ENCODE data around the gene UBASH3B.

Gene UBASH3B

GRCh38 chr11:122799406-122800105 is 144.0 kb downstream of the UBASH3B start:
- Histone ChIP-seq H3K36me3 (ENCODE audit: insufficient read depth, low read length) (no peaks in the 10 kb centered on the region), H3K4me3 (ENCODE audit: low read depth in 1 of 2, low read length in 2 of 2) (no peak overlapping the region), H3K27ac (ENCODE audit: low read depth, low read length) (no peak overlapping the region), H3K27me3 (ENCODE audit: control insufficient read depth in 1 of 2, insufficient read depth in 2 of 2, low read length in 2 of 2) (no peaks in the 10 kb centered on the region), H3K9ac (ENCODE audit: low read length) (no peak overlapping the region), H3K4me1 (ENCODE audit: insufficient read depth, low read length) (no peaks in the 10 kb centered on the region), H3K9me3 (ENCODE audit: low read length) (no peaks in the 10 kb centered on the region)

- Histone ChIP-seq H3K4me3 (ENCODE audit: low read depth in 1 of 2, low read length in 2 of 2) (no peak overlapping the region), H3K9me3 (ENCODE audit: low read length) (no peaks in the 10 kb centered on the region), H3K36me3 (ENCODE audit: insufficient read depth, low read length) (no peaks in the 10 kb centered on the region), H3K27ac (ENCODE audit: low read depth, low read length) (no peak overlapping the region), H3K4me1 (ENCODE audit: insufficient read depth, low read length) (no peaks in the 10 kb centered on the region), H3K27me3 (ENCODE audit: control insufficient read depth in 1 of 2, insufficient read depth in 2 of 2, low read length in 2 of 2) (no peaks in the 10 kb centered on the region), H3K9ac (ENCODE audit: low read length) (no peak overlapping the region)
Observed at GRCh38 chr11:122802876-122803275, 147.4 kb downstream of the UBASH3B start.

GRCh38 chr11:122803306-122803705 is 147.8 kb downstream of the UBASH3B start:
- H3K4me1 ChIP-seq (ENCODE audit: insufficient read depth, low read length), result no peaks in the 10 kb centered on the region

GRCh38 chr11:122803716-122804115 is 148.2 kb downstream of the UBASH3B start:
- Histone ChIP-seq H3K27me3 (ENCODE audit: control insufficient read depth in 1 of 2, insufficient read depth in 2 of 2, low read length in 2 of 2) (no peaks in the 10 kb centered on the region), H3K27ac (ENCODE audit: low read depth, low read length) (no peak overlapping the region), H3K9ac (ENCODE audit: low read length) (no peak overlapping the region), H3K4me1 (ENCODE audit: insufficient read depth, low read length) (no peaks in the 10 kb centered on the region), H3K36me3 (ENCODE audit: insufficient read depth, low read length) (no peaks in the 10 kb centered on the region), H3K9me3 (ENCODE audit: low read length) (no peaks in the 10 kb centered on the region), H3K4me3 (ENCODE audit: low read depth in 1 of 2, low read length in 2 of 2) (no peak overlapping the region)

More at GRCh38 chr11:122803306-122803705, 147.8 kb downstream of the UBASH3B start:
- H3K27ac ChIP-seq (ENCODE audit: low read depth, low read length), result no peak overlapping the region
- no peaks in the 10 kb centered on the region for H3K36me3 ChIP-seq (ENCODE audit: insufficient read depth, low read length)
- H3K9me3 ChIP-seq (ENCODE audit: low read length), result no peaks in the 10 kb centered on the region
- no peaks in the 10 kb centered on the region for H3K27me3 ChIP-seq (ENCODE audit: control insufficient read depth in 1 of 2, insufficient read depth in 2 of 2, low read length in 2 of 2)
- no peak overlapping the region for H3K4me3 ChIP-seq (ENCODE audit: low read depth in 1 of 2, low read length in 2 of 2)
- no peak overlapping the region for H3K9ac ChIP-seq (ENCODE audit: low read length)

- Histone ChIP-seq H3K4me1 (ENCODE audit: insufficient read depth, low read length) (no peaks in the 10 kb centered on the region), H3K36me3 (ENCODE audit: insufficient read depth, low read length) (no peaks in the 10 kb centered on the region), H3K27ac (ENCODE audit: low read depth, low read length) (no peak overlapping the region)
Observed at GRCh38 chr11:122804161-122804560, 148.6 kb downstream of the UBASH3B start.

GRCh38 chr11:122804796-122805195 is 149.3 kb downstream of the UBASH3B start:
- H3K27me3 ChIP-seq (ENCODE audit: control insufficient read depth in 1 of 2, insufficient read depth in 2 of 2, low read length in 2 of 2), result no peaks in the 10 kb centered on the region
- no peaks in the 10 kb centered on the region for H3K36me3 ChIP-seq (ENCODE audit: insufficient read depth, low read length)
- H3K4me1 ChIP-seq (ENCODE audit: insufficient read depth, low read length), result no peaks in the 10 kb centered on the region
- no peak overlapping the region for H3K4me3 ChIP-seq (ENCODE audit: low read depth in 1 of 2, low read length in 2 of 2)
- H3K27ac ChIP-seq (ENCODE audit: low read depth, low read length), result no peak overlapping the region
- H3K9me3 ChIP-seq (ENCODE audit: low read length), result no peaks in the 10 kb centered on the region
- H3K9ac ChIP-seq (ENCODE audit: low read length), result no peak overlapping the region

More at GRCh38 chr11:122804161-122804560, 148.6 kb downstream of the UBASH3B start:
- no peak overlapping the region for H3K9ac ChIP-seq (ENCODE audit: low read length)
- H3K9me3 ChIP-seq (ENCODE audit: low read length), result no peaks in the 10 kb centered on the region
- no peak overlapping the region for H3K4me3 ChIP-seq (ENCODE audit: low read depth in 1 of 2, low read length in 2 of 2)
- H3K27me3 ChIP-seq (ENCODE audit: control insufficient read depth in 1 of 2, insufficient read depth in 2 of 2, low read length in 2 of 2), result no peaks in the 10 kb centered on the region

GRCh38 chr11:122807731-122808477 is 152.4 kb downstream of the UBASH3B start:
- no peaks in the 10 kb centered on the region for H3K27me3 ChIP-seq (ENCODE audit: control insufficient read depth in 1 of 2, insufficient read depth in 2 of 2, low read length in 2 of 2)
- H3K4me1 ChIP-seq (ENCODE audit: insufficient read depth, low read length), result no peaks in the 10 kb centered on the region
- no peaks in the 10 kb centered on the region for H3K36me3 ChIP-seq (ENCODE audit: insufficient read depth, low read length)
- H3K9me3 ChIP-seq (ENCODE audit: low read length), result no peaks in the 10 kb centered on the region
- H3K9ac ChIP-seq (ENCODE audit: low read length), result no peak overlapping the region
- H3K27ac ChIP-seq (ENCODE audit: low read depth, low read length), result no peak overlapping the region
- H3K4me3 ChIP-seq (ENCODE audit: low read depth in 1 of 2, low read length in 2 of 2), result no peak overlapping the region

GRCh38 chr11:122808478-122808869 is 153.0 kb downstream of the UBASH3B start:
- Histone ChIP-seq H3K4me1 (ENCODE audit: insufficient read depth, low read length) (no peaks in the 10 kb centered on the region), H3K36me3 (ENCODE audit: insufficient read depth, low read length) (no peaks in the 10 kb centered on the region), H3K4me3 (ENCODE audit: low read depth in 1 of 2, low read length in 2 of 2) (no peak overlapping the region), H3K27ac (ENCODE audit: low read depth, low read length) (no peak overlapping the region), H3K9me3 (ENCODE audit: low read length) (no peaks in the 10 kb centered on the region), H3K9ac (ENCODE audit: low read length) (no peak overlapping the region), H3K27me3 (ENCODE audit: control insufficient read depth in 1 of 2, insufficient read depth in 2 of 2, low read length in 2 of 2) (no peaks in the 10 kb centered on the region)

GRCh38 chr11:122809866-122810265 is 154.3 kb downstream of the UBASH3B start:
- Histone ChIP-seq H3K9ac (ENCODE audit: low read length) (no peak overlapping the region), H3K4me3 (ENCODE audit: low read depth in 1 of 2, low read length in 2 of 2) (no peak overlapping the region), H3K27ac (ENCODE audit: low read depth, low read length) (no peak overlapping the region)

GRCh38 chr11:122811721-122812120 is 156.2 kb downstream of the UBASH3B start:
- no peaks in the 10 kb centered on the region for H3K27me3 ChIP-seq (ENCODE audit: control insufficient read depth in 1 of 2, insufficient read depth in 2 of 2, low read length in 2 of 2)
- H3K36me3 ChIP-seq (ENCODE audit: insufficient read depth, low read length), result no peaks in the 10 kb centered on the region
- no peak overlapping the region for H3K4me3 ChIP-seq (ENCODE audit: low read depth in 1 of 2, low read length in 2 of 2)
- no peaks in the 10 kb centered on the region for H3K4me1 ChIP-seq (ENCODE audit: insufficient read depth, low read length)
- H3K9ac ChIP-seq (ENCODE audit: low read length), result no peak overlapping the region
- H3K27ac ChIP-seq (ENCODE audit: low read depth, low read length), result no peak overlapping the region
- no peaks in the 10 kb centered on the region for H3K9me3 ChIP-seq (ENCODE audit: low read length)

More at GRCh38 chr11:122809866-122810265, 154.3 kb downstream of the UBASH3B start:
- H3K27me3 ChIP-seq (ENCODE audit: control insufficient read depth in 1 of 2, insufficient read depth in 2 of 2, low read length in 2 of 2), result no peaks in the 10 kb centered on the region
- no peaks in the 10 kb centered on the region for H3K4me1 ChIP-seq (ENCODE audit: insufficient read depth, low read length)
- H3K36me3 ChIP-seq (ENCODE audit: insufficient read depth, low read length), result no peaks in the 10 kb centered on the region
- H3K9me3 ChIP-seq (ENCODE audit: low read length), result no peaks in the 10 kb centered on the region

GRCh38 chr11:122812638-122813037 is 157.1 kb downstream of the UBASH3B start:
- Histone ChIP-seq H3K9me3 (ENCODE audit: low read length) (no peaks in the 10 kb centered on the region), H3K36me3 (ENCODE audit: insufficient read depth, low read length) (no peaks in the 10 kb centered on the region), H3K4me3 (ENCODE audit: low read depth in 1 of 2, low read length in 2 of 2) (no peak overlapping the region), H3K9ac (ENCODE audit: low read length) (no peak overlapping the region), H3K27ac (ENCODE audit: low read depth, low read length) (no peak overlapping the region), H3K27me3 (ENCODE audit: control insufficient read depth in 1 of 2, insufficient read depth in 2 of 2, low read length in 2 of 2) (no peaks in the 10 kb centered on the region), H3K4me1 (ENCODE audit: insufficient read depth, low read length) (no peaks in the 10 kb centered on the region)
